GM12873 (cell line): ENCODE data around the gene EGFL7.

Experiments
- CTCF ChIP-seq: IDR thresholded peaks from 2 replicates; pipeline ENCODE4 v1.5.1; 2012; ENCODE audit warnings: low read depth, mild to moderate bottlenecking, moderate library complexity, low read length, control low read depth; ENCODE audit not compliant: insufficient read depth; ENCODE audit errors: missing control alignments

EGFL7 gene

GRCh38 chr9:136657974-136658848 lies 4.5 kb upstream of the EGFL7 start:
- TF ChIP-seq CTCF, result no peak

- TF ChIP-seq CTCF, result no peak
Observed at GRCh38 chr9:136658849-136659535, 3.7 kb upstream of the EGFL7 start.

GRCh38 chr9:136659861-136660784 lies 2.6 kb upstream of the EGFL7 start:
- no peak for TF ChIP-seq CTCF

GRCh38 chr9:136660971-136661550 lies 1.7 kb upstream of the EGFL7 start:
- TF ChIP-seq CTCF, result no peak

- TF ChIP-seq CTCF, result no peak
Observed at GRCh38 chr9:136661641-136662325, 933 bp upstream of the EGFL7 start.

- TF ChIP-seq CTCF, result no peak
Observed at GRCh38 chr9:136662326-136662655, 425 bp upstream of the EGFL7 start.
